Activated naive CD8-positive, alpha-beta T cell (primary cell): ENCODE measurements around the gene OR2T6.
"Not testable (repeated sequence)": the region's sequence is repeated elsewhere in the genome, so short reads cannot be mapped to it uniquely, and the experiment has no call there.

ENCODE experiments used
- H3K27ac Mint-ChIP-seq: one replicate; pipeline ENCODE4 v1.8.0; 2021; ENCODE audit warnings: mixed read lengths
- H3K27me3 Mint-ChIP-seq: one replicate; pipeline ENCODE4 v1.8.0; 2021; ENCODE audit warnings: mixed read lengths
- H3K36me3 Mint-ChIP-seq: one replicate; pipeline ENCODE4 v1.8.0; 2021; ENCODE audit warnings: mixed read lengths
- H3K4me1 Mint-ChIP-seq: one replicate; pipeline ENCODE4 v1.8.0; 2021; ENCODE audit warnings: low read depth, mixed read lengths
- H3K4me3 Mint-ChIP-seq: one replicate; pipeline ENCODE4 v1.8.0; 2021; ENCODE audit warnings: mild to moderate bottlenecking, mixed read lengths
- H3K9me3 Mint-ChIP-seq: one replicate; pipeline ENCODE4 v1.8.0; 2021; ENCODE audit warnings: low read depth, mixed read lengths

Gene OR2T6

DNA sequence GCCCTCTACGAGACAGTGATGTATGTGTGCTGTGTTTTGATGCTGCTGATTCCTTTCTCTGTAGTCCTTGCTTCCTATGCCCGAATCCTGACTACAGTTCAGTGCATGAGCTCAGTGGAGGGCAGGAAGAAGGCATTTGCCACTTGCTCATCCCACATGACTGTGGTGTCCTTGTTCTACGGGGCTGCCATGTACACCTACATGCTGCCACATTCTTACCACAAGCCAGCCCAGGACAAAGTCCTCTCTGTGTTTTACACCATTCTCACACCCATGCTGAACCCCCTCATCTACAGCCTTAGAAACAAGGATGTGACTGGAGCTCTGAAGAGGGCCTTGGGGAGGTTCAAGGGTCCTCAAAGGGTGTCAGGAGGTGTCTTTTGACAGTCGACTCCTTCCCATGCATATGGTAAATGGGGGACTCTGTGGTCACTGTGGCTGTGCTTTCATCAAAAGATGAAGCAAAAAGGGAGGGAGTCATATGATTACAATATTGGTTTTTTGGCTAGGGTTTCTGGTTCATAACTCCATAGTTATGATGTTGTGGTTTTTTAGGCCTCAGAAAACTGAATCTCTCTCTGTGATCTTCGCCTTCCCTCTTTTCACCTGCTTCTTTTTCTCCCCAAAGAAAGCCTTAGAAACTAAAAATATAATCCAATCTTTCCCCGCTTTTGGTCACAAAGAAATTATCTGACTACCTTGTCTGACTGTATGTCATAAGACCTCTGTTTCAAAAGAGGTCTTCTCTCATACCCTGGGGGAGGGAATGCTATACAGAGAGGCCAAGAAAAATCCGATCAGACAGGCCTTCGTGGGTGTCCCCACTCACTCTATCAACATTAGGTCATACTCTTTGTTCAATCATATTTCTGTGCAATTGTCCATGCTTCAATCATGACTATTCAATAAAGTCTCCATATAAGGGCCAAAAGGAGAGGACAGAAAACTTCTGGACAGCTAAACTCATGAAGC lies 31.5 kb downstream of the OR2T6 start:
- Mint-ChIP-seq H3K9me3 (peaks cover 14% of the 10 kb centered on the region), H3K4me1 (peaks cover 8% of the 10 kb centered on the region), H3K27ac (no peak overlapping the region), H3K27me3 (no peaks in the 10 kb centered on the region), H3K36me3 (peaks cover 7% of the 10 kb centered on the region), H3K4me3 (no peak overlapping the region)

DNA sequence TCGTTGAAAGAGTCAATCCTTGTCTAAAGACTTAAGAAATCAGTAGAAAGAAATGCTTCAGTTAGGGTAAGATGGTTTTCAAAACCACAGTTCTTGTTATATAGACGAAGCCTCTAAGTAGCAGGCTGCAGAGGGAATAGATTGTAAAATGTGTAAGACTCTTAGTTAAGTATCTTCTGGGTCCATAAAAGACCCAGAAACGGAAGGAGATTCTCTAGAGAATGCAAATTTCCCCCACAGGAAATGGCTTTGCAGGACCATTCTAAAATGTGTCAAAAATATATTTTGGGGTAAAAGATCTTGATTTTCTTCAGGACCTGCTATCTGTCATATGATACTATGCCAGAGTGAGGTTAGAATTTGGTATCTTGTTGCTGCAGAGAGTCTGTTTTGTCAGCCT lies 40.7 kb downstream of the OR2T6 start:
- peaks cover 3% of the 10 kb centered on the region for H3K36me3 Mint-ChIP-seq
- no peak overlapping the region for H3K4me3 Mint-ChIP-seq
- H3K9me3 Mint-ChIP-seq = no peaks in the 10 kb centered on the region
- H3K27me3 Mint-ChIP-seq = no peaks in the 10 kb centered on the region
- H3K4me1 Mint-ChIP-seq = peaks cover 38% of the 10 kb centered on the region
- no peak overlapping the region for H3K27ac Mint-ChIP-seq

DNA sequence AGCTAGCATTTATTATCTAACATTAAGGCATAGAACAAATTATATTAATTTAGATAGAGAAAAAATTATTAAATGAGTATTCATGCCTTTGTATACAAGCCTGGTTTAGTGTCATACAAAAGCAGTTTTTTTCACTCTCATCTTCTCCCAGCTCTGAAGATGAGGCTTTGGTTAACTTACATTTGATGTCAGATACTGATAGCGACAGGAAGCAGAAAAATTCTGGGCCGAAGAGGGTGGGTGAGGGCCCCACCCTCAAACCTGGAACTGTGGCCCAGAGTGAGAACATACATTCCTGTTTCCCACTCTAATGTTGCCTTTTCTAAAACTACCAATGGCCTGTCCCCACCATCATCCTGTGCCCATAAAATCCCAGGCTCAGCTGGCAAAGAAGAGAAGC lies 42.3 kb downstream of the OR2T6 start:
- H3K27ac Mint-ChIP-seq = peak overlapping the region; percentile 51
- peaks cover 4% of the 10 kb centered on the region for H3K9me3 Mint-ChIP-seq
- H3K4me1 Mint-ChIP-seq = peaks cover 38% of the 10 kb centered on the region

DNA sequence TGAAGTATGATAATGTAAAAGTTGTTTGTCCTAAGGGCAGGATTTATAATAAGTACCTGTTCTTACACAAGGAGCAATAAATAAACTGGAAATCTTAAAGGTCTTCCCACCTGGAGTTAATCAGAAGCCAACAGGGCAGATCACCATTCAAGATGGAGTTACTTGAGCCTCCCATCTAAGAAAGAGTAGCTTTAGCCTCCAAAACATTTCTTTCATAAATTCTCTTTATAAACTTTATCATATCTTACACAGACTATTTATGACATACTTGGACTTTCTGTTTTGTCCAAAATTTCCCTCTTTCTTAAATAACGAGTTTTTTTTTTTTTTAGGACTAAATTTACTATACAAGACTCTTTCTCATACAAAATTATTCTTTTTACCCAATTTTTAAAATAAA lies 45.8 kb downstream of the OR2T6 start:
- Mint-ChIP-seq H3K9me3 (peaks cover 11% of the 10 kb centered on the region), H3K27me3 (no peaks in the 10 kb centered on the region), H3K4me3 (no peak overlapping the region), H3K4me1 (peaks cover 26% of the 10 kb centered on the region), H3K36me3 (peaks cover 7% of the 10 kb centered on the region), H3K27ac (no peak overlapping the region)

More for the DNA sequence above, 42.3 kb downstream of the OR2T6 start:
- H3K27me3 Mint-ChIP-seq = no peaks in the 10 kb centered on the region
- peaks cover 7% of the 10 kb centered on the region for H3K36me3 Mint-ChIP-seq
- no peak overlapping the region for H3K4me3 Mint-ChIP-seq

DNA sequence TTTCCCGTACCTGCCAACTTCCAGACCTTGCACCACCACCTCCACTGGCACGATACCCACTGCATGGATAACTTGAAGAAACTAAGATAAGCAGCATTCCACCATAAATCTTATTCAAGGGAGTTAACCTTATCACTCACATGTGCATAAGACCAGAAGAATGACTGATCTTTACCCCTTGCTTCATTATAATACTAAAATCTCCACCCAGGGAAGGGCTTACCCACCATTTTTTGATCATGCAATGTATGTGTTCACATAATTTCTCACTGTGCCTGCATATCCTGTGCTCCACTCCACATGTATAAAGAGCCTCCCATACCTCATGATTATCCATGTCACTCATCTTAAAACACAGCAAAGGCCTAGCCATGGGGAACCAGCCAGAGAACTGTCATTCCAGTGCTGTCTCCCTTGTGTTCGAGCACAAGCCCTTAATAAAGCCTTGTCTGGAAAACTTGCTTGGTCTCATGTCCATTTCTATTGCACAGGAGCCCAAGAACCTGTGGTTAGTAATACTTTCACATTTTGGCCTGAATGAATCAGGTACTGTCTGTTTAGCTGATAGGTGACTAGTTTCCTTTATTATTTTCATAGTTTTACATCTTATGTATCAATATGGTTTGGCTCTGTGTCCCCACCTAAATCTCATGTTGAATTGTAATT lies 52.1 kb downstream of the OR2T6 start:
- not testable (repeated sequence) for H3K9me3 Mint-ChIP-seq, H3K27ac Mint-ChIP-seq, H3K27me3 Mint-ChIP-seq, H3K4me1 Mint-ChIP-seq, H3K4me3 Mint-ChIP-seq, H3K36me3 Mint-ChIP-seq

DNA sequence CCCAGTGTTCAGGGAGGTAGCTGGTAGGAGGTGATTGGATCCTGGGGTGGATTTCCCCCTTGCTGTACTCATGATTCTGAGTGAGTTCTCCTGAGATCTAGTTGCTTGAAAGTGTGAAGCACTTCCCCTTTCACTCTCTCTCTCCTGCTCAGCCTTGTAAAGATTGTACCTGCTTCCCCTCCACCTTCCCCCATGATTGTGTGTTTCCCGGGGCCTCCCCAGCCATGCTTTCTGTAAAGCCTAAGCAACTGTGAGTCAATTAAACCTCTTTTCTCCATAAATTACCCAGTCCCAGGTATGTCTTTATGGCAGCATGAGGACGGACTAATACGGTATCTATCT lies 52.6 kb downstream of the OR2T6 start:
- not testable (repeated sequence) for H3K4me3 Mint-ChIP-seq, H3K4me1 Mint-ChIP-seq, H3K9me3 Mint-ChIP-seq, H3K27ac Mint-ChIP-seq, H3K27me3 Mint-ChIP-seq, H3K36me3 Mint-ChIP-seq

DNA sequence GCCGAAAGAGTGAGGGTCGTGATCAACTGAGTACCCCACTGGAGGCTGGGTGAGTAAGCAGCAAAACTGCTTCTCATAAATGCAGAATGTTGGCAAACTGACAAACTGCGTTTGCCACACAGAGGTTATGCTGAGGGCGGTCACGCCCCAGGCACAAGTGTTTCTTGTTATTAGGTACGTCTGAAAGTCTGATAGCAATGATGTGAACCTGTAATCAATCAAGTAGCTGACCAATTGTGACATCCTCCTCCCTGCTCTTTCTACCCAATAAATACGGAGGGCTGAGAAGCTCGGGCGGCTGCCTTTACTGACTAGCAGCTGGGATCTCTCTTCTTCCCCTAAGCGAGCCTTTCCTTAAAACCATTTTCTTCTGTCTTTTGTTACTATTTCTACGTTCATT lies 56.1 kb downstream of the OR2T6 start:
- not testable (repeated sequence) for H3K9me3 Mint-ChIP-seq, H3K27ac Mint-ChIP-seq, H3K4me3 Mint-ChIP-seq

DNA sequence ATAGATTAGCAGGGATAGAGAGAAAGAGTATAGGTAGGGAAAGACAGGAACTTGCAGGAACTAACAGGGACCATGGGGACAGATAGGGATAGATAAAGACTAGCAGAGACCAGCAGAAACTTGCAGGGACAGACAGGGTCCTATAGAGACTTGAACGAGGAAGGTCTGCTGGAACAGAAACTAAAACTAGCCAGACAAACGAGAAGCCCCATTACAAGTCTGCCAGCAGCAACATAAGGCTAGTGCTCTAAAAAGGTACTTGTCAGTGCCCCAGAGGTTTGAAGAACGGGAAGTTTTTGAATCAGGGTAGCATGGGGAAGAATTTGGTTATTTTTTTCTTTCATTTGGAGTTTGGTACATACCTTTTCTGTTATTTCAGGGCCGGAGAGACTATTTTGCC lies 56.7 kb downstream of the OR2T6 start:
- H3K9me3 Mint-ChIP-seq, H3K4me1 Mint-ChIP-seq, H3K36me3 Mint-ChIP-seq, H3K27ac Mint-ChIP-seq, H3K4me3 Mint-ChIP-seq, H3K27me3 Mint-ChIP-seq: not testable (repeated sequence)

More for the DNA sequence above, 56.1 kb downstream of the OR2T6 start:
- H3K36me3 Mint-ChIP-seq, H3K27me3 Mint-ChIP-seq, H3K4me1 Mint-ChIP-seq: not testable (repeated sequence)

DNA sequence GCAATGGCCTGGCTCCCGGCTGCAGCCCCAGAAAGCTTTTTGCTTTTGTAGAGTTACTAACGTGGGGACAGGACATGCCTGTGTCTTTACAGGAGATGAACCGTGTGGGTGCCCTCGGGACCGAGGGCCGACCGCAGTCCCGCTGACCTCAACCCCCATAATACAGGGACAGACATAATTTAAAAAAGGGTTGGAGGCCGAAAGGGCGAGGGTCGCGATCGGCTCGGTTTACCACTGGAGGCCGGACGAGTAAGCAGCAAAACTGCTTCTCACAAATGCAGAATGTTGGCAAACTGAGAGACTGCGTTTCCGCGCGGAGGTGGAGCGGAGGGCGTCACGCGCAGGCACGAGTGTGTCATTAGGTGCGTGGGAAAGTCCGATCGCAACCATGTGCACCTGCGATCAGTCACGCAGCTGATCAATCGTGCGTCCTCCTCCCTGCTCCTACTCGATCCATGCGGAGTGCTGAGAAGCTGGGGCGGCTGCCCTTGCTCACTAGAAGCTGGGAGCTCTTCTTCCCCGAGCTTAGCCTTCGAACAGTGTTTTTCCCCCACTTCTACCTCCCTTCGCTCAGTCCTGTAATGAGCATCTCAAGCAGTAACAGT lies 58.4 kb downstream of the OR2T6 start:
- not testable (repeated sequence) for H3K4me1 Mint-ChIP-seq, H3K9me3 Mint-ChIP-seq, H3K4me3 Mint-ChIP-seq, H3K36me3 Mint-ChIP-seq, H3K27me3 Mint-ChIP-seq, H3K27ac Mint-ChIP-seq

DNA sequence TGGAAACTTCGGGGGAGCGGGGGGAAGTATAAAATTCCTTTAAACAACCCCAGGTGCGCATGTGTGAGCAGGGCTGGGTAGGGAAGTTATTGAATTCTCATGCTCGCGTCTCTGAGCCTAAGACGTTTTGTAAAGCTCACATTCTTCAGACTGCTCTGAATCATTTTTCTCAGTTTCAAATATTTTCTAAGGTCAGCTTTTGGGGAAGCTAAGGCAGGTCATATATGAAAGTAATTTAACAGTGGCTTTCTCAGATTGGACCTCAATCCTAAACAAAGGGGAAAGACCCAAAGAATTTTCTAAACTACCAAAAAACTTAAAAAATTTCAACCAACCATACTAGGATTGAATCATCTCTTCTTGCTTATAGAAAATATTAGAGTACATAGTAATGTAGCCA lies 59.4 kb downstream of the OR2T6 start:
- not testable (repeated sequence) for H3K9me3 Mint-ChIP-seq, H3K36me3 Mint-ChIP-seq, H3K27me3 Mint-ChIP-seq, H3K4me3 Mint-ChIP-seq, H3K4me1 Mint-ChIP-seq, H3K27ac Mint-ChIP-seq

DNA sequence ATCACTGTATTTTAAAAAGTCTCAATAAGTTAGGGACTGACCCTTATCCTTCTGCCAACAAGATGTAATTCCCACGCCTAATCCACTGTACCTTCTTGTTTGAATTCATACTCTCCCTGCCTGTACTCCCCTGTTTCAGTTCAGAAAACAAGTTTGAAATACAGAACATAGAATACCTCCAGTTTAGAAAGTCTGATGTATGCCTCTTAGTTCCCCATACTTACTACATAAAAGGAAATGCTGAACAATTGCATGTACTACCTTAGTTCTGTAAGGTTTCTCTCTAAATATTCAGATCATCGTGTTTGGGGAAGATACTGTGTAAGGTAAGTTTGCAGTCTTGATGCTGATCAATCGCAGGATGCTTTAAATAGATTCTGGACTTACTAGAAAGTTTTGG lies 60.8 kb downstream of the OR2T6 start:
- H3K27ac Mint-ChIP-seq, H3K4me1 Mint-ChIP-seq, H3K36me3 Mint-ChIP-seq: not testable (repeated sequence)

DNA sequence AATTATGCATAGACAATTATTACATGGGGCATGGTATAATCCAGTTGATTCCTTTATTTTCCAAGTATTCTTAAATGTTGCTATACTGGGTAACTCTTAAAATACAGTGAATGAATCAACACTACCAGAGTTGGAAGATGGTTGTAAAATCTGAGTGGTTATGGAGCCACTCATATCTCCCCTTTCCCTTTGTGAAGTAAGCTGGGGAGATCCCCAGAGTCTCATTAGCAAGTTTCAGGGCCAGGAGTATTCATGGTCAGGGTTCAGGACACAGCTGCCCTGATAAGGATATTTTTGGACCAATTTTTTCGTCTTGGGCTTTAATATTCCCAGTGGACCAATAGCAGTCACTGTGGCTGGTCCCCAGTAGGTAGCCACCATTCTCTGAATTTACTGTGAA lies 63.1 kb downstream of the OR2T6 start:
- not testable (repeated sequence) for H3K4me1 Mint-ChIP-seq, H3K27ac Mint-ChIP-seq, H3K27me3 Mint-ChIP-seq, H3K9me3 Mint-ChIP-seq, H3K36me3 Mint-ChIP-seq, H3K4me3 Mint-ChIP-seq

More for the DNA sequence above, 60.8 kb downstream of the OR2T6 start:
- H3K27me3 Mint-ChIP-seq, H3K9me3 Mint-ChIP-seq, H3K4me3 Mint-ChIP-seq: not testable (repeated sequence)

DNA sequence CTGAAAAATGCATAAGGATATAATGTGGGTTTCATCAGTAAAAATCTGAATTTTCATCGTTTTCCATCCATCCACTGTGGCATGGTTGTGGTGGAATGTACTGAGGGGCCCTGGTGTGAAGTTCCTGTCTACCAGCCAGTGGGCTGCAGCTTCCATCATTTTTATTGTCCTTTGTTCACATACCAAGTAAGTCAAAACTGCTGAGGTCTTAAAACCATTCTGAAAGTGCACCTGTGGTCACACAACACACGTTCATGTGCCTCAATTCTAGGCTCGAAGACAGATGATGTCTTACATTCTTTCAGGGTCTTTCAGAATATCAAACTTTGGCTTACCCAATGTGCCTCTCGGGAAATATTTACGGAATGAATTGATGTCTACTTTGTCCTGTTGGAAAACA lies 63.7 kb downstream of the OR2T6 start:
- not testable (repeated sequence) for H3K27me3 Mint-ChIP-seq

More for the DNA sequence above, 63.7 kb downstream of the OR2T6 start:
- H3K27ac Mint-ChIP-seq, H3K36me3 Mint-ChIP-seq, H3K4me3 Mint-ChIP-seq, H3K9me3 Mint-ChIP-seq, H3K4me1 Mint-ChIP-seq: not testable (repeated sequence)
